ENCODE measurements around the gene CROCC2.

The CROCC2 gene

GRCh38 chr2:240934701-240935102, 28.6 kb downstream of the CROCC2 start:
- TF ChIP-seq, protein P1, sequence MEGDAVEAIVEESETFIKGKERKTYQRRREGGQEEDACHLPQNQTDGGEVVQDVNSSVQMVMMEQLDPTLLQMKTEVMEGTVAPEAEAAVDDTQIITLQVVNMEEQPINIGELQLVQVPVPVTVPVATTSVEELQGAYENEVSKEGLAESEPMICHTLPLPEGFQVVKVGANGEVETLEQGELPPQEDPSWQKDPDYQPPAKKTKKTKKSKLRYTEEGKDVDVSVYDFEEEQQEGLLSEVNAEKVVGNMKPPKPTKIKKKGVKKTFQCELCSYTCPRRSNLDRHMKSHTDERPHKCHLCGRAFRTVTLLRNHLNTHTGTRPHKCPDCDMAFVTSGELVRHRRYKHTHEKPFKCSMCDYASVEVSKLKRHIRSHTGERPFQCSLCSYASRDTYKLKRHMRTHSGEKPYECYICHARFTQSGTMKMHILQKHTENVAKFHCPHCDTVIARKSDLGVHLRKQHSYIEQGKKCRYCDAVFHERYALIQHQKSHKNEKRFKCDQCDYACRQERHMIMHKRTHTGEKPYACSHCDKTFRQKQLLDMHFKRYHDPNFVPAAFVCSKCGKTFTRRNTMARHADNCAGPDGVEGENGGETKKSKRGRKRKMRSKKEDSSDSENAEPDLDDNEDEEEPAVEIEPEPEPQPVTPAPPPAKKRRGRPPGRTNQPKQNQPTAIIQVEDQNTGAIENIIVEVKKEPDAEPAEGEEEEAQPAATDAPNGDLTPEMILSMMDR (conservative IDR thresholded peaks at IDR 0.05): no peak
- no peak overlapping the region for H3K27ac ChIP-seq

GRCh38 chr2:240935103-240935876, 29.2 kb downstream of the CROCC2 start:
- no peak overlapping the region for H3K27ac ChIP-seq

DNA sequence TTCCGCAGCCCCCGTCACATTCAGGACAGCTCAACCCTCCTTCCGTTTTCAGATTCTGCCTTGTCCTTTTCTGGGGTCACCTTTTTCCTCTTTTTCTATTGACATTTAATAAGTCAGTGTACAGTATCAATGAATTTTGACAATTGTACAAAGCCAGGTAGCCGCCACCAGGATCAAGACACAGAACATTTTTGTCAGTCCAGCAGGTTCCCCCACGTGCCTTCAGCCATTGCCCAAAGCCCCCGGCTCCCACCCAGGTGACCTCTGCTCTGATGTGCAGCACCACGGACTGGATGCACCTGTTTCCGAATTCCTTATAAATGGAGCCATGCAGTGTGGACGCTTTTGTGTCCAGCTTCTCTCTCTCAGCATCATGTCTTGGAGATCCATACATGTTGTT, 30.0 kb downstream of the CROCC2 start:
- no peak overlapping the region for H3K27ac ChIP-seq
- TF ChIP-seq, protein P1 (conservative IDR thresholded peaks at IDR 0.05): no peak

More at GRCh38 chr2:240935103-240935876, 29.2 kb downstream of the CROCC2 start:
- TF ChIP-seq, protein P1 (conservative IDR thresholded peaks at IDR 0.05): no peak

DNA sequence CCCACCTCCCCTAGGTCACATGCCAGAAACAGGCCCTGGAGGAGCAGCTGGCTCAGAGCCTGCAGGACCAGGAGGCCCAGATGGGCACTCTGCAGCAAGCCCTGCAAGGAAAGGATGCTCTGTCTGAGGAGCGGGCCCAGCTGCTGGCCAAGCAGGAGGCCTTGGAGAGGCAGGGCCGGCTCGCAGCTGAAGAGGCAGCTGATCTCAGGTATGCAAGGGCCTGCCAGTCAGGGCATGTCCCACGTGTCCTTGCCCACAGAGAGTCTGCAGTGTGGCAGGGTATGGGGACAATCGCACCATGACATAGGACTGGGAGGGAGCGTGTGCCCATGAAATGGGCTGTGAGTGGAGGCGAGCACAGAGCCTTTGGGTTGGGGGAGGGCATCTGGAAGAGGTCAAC, 39.9 kb downstream of the CROCC2 start:
- H3K27ac ChIP-seq: no peak overlapping the region
- TF ChIP-seq, protein P1 (conservative IDR thresholded peaks at IDR 0.05): no peak

DNA sequence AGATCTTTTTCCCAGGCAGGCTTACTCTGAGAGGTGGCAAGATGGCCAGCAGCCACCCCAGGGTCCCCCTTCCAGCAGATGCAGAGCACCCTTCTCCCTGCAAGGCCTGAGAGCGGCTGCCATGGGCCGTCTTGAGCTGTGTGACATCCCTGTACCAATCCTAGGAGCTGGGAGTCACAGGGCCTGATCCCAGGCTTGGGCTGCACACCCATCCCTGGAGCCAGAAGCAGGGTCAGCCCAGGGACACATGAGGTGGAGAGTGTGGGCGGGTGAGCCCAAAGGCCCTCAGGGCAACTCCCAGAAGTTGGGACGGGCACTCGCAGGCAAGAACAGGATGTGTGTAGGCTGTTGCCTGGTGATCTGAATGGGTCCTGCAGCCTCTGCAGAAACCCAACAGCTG, 40.5 kb downstream of the CROCC2 start:
- TF ChIP-seq, protein P1 (conservative IDR thresholded peaks at IDR 0.05): no peak
- H3K27ac ChIP-seq: no peak overlapping the region

DNA sequence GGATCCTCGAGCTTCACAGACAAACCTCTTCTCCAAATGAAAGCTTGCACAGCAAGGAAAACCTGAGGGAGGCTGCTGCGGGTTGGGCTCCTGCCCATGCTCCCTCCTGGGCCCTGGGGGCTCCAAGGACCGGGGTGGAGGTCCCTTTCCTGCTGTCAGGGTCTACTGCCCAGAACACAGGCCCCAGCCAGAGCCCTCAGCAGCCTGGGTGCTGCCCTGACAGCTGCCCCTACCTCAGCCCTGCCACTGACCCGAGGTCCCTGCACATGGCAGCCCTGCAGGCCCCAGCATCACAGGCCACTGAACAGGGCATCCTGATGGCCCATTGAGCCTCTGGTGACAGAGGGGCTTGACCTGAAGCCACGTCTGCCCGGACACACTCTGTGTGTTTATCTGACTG, 41.0 kb downstream of the CROCC2 start:
- no peak overlapping the region for H3K27ac ChIP-seq
- TF ChIP-seq, protein P1 (conservative IDR thresholded peaks at IDR 0.05): no peak

GRCh38 chr2:240947607-240948006, 41.5 kb downstream of the CROCC2 start:
- TF ChIP-seq, protein P1 (conservative IDR thresholded peaks at IDR 0.05): no peak
- H3K27ac ChIP-seq: no peak overlapping the region
